ENCODE measurements around the gene THRB. TPM values are rescaled to one million over a fixed set of nuclear protein-coding genes. Genes with fewer than 3 reads are reported as not detected.
A peak's percentile ranks its signal among the peaks of the same experiment; 100 is the strongest.

Gene THRB
- total RNA-seq, 4 donors from 2014 or later = 3.7 to 11.3 (median 6.1) TPM

DNA sequence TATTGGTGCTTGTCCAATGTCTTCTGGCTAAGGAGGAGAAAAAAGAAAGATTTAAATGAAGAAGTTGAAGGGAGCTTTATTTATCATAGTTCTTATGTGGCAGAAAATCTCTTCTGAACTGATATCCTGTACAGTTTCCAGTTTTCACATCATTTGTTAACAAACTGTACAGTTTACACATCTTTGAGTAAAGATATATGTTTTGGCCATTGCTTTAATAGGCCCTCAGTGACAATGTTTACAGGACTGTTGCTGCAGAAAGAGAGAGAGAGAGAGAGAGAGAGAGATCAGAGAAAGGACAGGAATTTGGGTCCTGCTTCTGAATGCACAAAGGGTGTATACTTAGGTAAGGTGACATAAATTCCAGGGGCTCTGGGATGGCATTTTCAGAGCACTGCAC, 361.2 kb downstream of the THRB start:
- H3K9me3 ChIP-seq = no peaks in the 10 kb centered on the region
- H3K4me3 ChIP-seq = no peak overlapping the region
- intact Hi-C loops (cut with DNase I) = no loop called here
- H3K27ac ChIP-seq = no peak overlapping the region
- H3K27me3 ChIP-seq = no peaks in the 10 kb centered on the region
- H3K36me3 ChIP-seq = peaks cover 0 to 16% (median 0%) of the 10 kb centered on the region in 3 donors
- DNase-seq = no peak
- TF ChIP-seq, protein P1, sequence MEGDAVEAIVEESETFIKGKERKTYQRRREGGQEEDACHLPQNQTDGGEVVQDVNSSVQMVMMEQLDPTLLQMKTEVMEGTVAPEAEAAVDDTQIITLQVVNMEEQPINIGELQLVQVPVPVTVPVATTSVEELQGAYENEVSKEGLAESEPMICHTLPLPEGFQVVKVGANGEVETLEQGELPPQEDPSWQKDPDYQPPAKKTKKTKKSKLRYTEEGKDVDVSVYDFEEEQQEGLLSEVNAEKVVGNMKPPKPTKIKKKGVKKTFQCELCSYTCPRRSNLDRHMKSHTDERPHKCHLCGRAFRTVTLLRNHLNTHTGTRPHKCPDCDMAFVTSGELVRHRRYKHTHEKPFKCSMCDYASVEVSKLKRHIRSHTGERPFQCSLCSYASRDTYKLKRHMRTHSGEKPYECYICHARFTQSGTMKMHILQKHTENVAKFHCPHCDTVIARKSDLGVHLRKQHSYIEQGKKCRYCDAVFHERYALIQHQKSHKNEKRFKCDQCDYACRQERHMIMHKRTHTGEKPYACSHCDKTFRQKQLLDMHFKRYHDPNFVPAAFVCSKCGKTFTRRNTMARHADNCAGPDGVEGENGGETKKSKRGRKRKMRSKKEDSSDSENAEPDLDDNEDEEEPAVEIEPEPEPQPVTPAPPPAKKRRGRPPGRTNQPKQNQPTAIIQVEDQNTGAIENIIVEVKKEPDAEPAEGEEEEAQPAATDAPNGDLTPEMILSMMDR (IDR thresholded peaks at IDR 0.05) = no peak
- H3K4me1 ChIP-seq = peaks cover 0 to 30% (median 17%) of the 10 kb centered on the region in 3 donors

DNA sequence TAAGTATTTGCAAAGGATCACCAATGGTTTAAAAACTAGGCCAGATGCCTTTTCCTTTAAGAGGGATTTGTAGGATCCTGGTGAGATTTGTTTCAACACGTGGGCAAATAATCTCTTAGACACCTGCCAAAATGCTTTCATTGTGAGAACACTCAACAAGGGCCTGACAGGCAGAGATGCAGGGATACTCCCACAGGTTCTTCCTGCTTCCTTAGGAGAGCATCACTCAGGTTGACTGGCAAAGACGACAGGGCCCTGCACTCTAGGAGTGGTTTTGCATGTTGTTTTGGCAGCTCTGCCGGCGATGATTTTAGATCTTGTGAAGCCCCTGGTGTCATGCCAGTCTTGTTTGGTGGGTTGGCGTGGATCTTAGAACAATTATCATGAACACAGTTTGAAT, 365.1 kb downstream of the THRB start:
- TF ChIP-seq POLR2A (IDR thresholded peaks at IDR 0.05) = no peak
- TF ChIP-seq, protein P1 (IDR thresholded peaks at IDR 0.05) = no peak
- DNase-seq = no peak
- Histone ChIP-seq H3K27ac (peak overlapping the region in 2 of 4 donors; percentile 67 to 68), H3K4me1 (peaks cover 0 to 30% (median 15%) of the 10 kb centered on the region in 3 donors), H3K9me3 (no peaks in the 10 kb centered on the region), H3K36me3 (peaks cover 0 to 16% (median 0%) of the 10 kb centered on the region in 3 donors), H3K27me3 (no peaks in the 10 kb centered on the region), H3K4me3 (no peak overlapping the region)
- WGBS, 2 donors = 37 to 46% methylated on average over 5 of the region's 5 CpGs
- intact Hi-C loops (cut with DNase I) = no loop called here

DNA sequence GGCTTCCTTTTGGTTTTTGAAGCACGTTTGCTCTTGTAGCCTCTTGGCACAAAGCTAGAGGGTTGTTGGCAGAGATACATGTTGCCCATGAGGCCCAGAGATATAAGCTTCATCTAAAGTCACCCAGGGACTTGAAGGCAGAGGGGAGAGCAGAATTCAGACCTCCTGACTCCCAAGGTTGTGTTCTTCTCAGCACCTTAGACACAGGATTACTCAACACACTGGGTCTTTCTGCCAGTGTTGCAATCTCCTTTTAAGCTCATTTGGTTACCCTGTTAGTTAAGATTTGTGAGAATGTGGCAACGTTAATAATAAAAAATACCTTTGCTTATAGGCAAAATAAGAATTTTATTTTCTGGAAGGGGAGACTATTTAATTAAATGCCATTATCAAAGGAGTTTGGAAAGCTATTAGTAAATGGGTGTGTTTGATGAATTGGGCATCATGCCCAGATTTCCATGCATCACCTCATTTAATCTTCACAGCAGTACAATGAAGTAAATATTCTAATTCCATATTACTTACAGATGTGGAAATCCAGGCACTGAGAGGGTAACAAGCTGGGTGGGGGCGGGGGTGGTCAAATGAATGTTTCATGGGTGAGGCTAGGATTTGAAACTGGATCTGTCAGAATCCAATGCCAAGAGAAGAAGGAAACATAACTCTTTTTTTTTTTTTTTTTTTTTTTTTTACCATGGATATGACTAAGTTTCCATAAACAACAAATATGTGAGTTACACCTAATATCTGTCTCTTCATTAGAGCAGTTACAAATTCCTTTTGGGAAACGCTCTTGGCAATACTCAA, 366.2 kb downstream of the THRB start:
- Histone ChIP-seq H3K36me3 (peaks cover 0 to 16% (median 0%) of the 10 kb centered on the region in 3 donors), H3K4me3 (no peak overlapping the region), H3K9me3 (no peaks in the 10 kb centered on the region), H3K4me1 (peaks cover 0 to 36% (median 15%) of the 10 kb centered on the region in 3 donors), H3K27me3 (no peaks in the 10 kb centered on the region), H3K27ac (peak overlapping the region; percentile 57 to 68 (median 62))
- WGBS, 2 donors = 25 to 33% methylated on average over 4 of the region's 4 CpGs
- no peak for DNase-seq
- TF ChIP-seq POLR2A (IDR thresholded peaks at IDR 0.05) = no peak
- TF ChIP-seq, protein P1 (IDR thresholded peaks at IDR 0.05) = no peak
- intact Hi-C loops (cut with DNase I) = no loop called here

DNA sequence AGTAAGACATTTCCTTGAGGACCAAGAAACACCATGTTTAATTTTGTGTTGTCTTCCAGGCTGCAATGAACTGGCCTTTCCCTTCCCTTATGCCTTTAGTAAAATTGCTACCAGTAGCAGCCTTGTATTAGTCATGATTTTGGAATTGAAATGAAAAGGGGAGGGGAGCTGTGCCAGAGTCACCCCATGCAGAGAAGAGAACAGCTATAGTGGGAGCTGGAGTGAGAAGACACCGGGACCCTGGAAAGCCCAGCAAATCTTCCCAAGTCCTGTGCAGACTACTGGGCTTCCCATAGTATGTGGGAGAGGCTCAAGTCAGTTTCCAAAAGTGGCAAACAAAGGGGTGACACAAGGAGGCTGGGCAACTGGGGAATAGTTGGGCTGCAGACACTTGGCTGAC, 371.1 kb downstream of the THRB start:
- Histone ChIP-seq H3K36me3 (peaks cover 0 to 7% (median 0%) of the 10 kb centered on the region in 3 donors), H3K27me3 (no peaks in the 10 kb centered on the region), H3K27ac (peak overlapping the region in 1 of 4 donors; percentile 4), H3K4me1 (peaks cover 0 to 33% (median 17%) of the 10 kb centered on the region in 3 donors), H3K4me3 (no peak overlapping the region), H3K9me3 (no peaks in the 10 kb centered on the region)
- no peak for DNase-seq
- WGBS, 2 donors = 78 to 83% methylated on average over 1 of the region's 1 CpG
- TF ChIP-seq, protein P1 (IDR thresholded peaks at IDR 0.05) = no peak
- no peak for TF ChIP-seq POLR2A (IDR thresholded peaks at IDR 0.05)
- intact Hi-C loops (cut with DNase I) = no loop called here

DNA sequence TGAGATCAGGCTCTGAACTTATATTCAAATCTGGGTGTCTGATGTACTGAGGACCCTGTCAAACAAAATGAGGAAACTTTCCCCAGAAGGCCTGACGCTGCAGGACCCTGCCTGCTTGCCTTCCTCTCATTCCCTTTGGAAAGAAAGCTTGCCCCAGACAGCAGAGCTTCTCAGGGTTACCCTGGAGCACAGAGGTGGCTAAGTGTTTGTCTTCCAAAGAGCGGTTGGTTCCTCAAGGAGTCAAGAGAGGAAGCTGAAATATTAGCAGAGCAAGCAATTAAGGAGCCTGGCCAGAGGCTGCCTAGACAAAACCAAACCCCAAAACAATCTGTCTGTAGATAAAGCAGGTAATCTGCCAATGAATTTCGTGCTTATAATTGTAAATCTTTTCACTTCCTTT, 374.2 kb downstream of the THRB start:
- Histone ChIP-seq H3K27ac (no peak overlapping the region), H3K27me3 (no peaks in the 10 kb centered on the region), H3K36me3 (peaks cover 0 to 7% (median 0%) of the 10 kb centered on the region in 3 donors), H3K4me3 (no peak overlapping the region), H3K9me3 (no peaks in the 10 kb centered on the region), H3K4me1 (peaks cover 0 to 19% (median 8%) of the 10 kb centered on the region in 3 donors)
- WGBS, 2 donors = 64 to 70% methylated on average over 1 to 2 of the region's 3 CpGs
- intact Hi-C loops (cut with DNase I) = no loop called here
- TF ChIP-seq, protein P1 (IDR thresholded peaks at IDR 0.05) = no peak
- TF ChIP-seq POLR2A (IDR thresholded peaks at IDR 0.05) = no peak
- no peak for DNase-seq

Measured in esophagus squamous epithelium (tissue), 5 donors.